Neural crest cell (in vitro differentiated cells): Measurements from ENCODE around the gene GMFB. TPM values are rescaled to one million over a fixed set of nuclear protein-coding genes. Genes with fewer than 3 reads are reported as not detected.
"Not testable (repeated sequence)": the region's sequence is repeated elsewhere in the genome, so short reads cannot be mapped to it uniquely, and the experiment has no call there.

Experiments
- DNase-seq: peaks from one replicate; pipeline ENCODE4 v3.0.0; 2021; ENCODE audit warnings: low read depth, mixed read lengths, low spot score
- H3K27ac Mint-ChIP-seq: one replicate; pipeline ENCODE4 v1.8.0; 2021; ENCODE audit warnings: mild to moderate bottlenecking, mixed read lengths; ENCODE audit not compliant: unreplicated experiment
- H3K27me3 Mint-ChIP-seq: 2 replicates; pipeline ENCODE4 v1.8.0; 2021; ENCODE audit warnings: low read depth, mild to moderate bottlenecking, mixed read lengths
- H3K36me3 Mint-ChIP-seq: 2 replicates; pipeline ENCODE4 v1.8.0; 2021; ENCODE audit warnings: low read depth, mild to moderate bottlenecking, mixed read lengths
- H3K4me1 Mint-ChIP-seq: 2 replicates; pipeline ENCODE4 v1.8.0; 2021; ENCODE audit warnings: mixed read lengths
- H3K4me3 Mint-ChIP-seq: one replicate; pipeline ENCODE4 v1.8.0; 2021; ENCODE audit warnings: mild to moderate bottlenecking, mixed read lengths
- H3K9me3 Mint-ChIP-seq: 2 replicates; pipeline ENCODE4 v1.8.0; 2021; ENCODE audit warnings: mixed read lengths
- total RNA-seq: library from RNA; stranded (reverse); gene quantifications from 2 replicates; pipeline ENCODE4 v1.2.1, GENCODE V29; 2021
- TF ChIP-seq, protein P1 (sequence below): fragments of 200-600 bp; sonication (generic); conservative IDR thresholded peaks from 2 replicates; pipeline ENCODE4 v1.5.0; 2021; ENCODE audit warnings: antibody characterized with exemption, mild to moderate bottlenecking

GMFB gene
- total RNA-seq, 1 donor from 2014 or later = 68.5 TPM

DNA sequence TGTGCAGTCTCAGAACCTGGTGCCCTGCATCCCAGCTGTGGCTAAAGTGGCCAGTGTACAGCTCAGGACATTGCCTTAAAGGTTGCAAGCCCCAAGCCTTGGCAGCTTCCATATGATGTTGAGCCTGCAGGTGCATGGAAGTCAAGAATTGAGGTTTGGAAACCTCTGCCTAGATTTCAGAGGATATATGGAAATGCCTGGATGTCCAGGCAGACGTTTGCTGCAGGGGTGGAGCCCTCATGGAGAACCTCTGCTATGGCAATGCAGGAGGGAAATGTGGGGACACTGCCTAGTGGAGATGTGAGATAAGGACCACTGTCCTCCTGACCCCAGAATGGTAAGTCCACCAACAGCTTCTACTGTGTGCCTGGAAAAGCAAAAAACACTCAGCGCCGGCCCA lies 29.7 kb downstream of the GMFB start:
- no peak overlapping the region for H3K27ac Mint-ChIP-seq
- no peaks in the 10 kb centered on the region for H3K4me1 Mint-ChIP-seq
- peaks cover 6% of the 10 kb centered on the region for H3K9me3 Mint-ChIP-seq
- no peak for DNase-seq
- peaks cover 9% of the 10 kb centered on the region for H3K36me3 Mint-ChIP-seq
- H3K4me3 Mint-ChIP-seq = no peak overlapping the region
- H3K27me3 Mint-ChIP-seq = no peaks in the 10 kb centered on the region
- TF ChIP-seq, protein P1, sequence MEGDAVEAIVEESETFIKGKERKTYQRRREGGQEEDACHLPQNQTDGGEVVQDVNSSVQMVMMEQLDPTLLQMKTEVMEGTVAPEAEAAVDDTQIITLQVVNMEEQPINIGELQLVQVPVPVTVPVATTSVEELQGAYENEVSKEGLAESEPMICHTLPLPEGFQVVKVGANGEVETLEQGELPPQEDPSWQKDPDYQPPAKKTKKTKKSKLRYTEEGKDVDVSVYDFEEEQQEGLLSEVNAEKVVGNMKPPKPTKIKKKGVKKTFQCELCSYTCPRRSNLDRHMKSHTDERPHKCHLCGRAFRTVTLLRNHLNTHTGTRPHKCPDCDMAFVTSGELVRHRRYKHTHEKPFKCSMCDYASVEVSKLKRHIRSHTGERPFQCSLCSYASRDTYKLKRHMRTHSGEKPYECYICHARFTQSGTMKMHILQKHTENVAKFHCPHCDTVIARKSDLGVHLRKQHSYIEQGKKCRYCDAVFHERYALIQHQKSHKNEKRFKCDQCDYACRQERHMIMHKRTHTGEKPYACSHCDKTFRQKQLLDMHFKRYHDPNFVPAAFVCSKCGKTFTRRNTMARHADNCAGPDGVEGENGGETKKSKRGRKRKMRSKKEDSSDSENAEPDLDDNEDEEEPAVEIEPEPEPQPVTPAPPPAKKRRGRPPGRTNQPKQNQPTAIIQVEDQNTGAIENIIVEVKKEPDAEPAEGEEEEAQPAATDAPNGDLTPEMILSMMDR = no peak

GRCh38 chr14:54458536-54458935 lies 30.2 kb downstream of the GMFB start:
- not testable (repeated sequence) for H3K36me3 Mint-ChIP-seq, DNase-seq, H3K4me3 Mint-ChIP-seq, H3K27ac Mint-ChIP-seq, H3K9me3 Mint-ChIP-seq, H3K4me1 Mint-ChIP-seq, H3K27me3 Mint-ChIP-seq

DNA sequence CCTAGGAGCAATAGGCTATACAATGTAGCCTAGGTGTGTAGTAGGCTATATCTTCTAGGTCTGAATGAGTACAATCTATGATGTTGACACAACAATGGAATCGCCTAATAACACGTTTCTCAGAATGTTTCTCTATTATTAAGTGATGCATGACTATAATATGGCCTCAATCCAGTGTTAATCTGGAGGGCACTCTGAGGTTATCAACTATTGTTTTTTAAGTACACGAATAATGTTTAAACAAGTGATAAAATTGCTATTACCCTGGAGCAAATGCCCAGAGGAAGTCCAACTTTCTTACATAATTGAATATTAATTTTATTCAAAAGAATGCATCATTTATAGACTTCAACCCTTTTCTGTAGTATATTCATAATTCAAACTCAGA lies 31.2 kb downstream of the GMFB start:
- Mint-ChIP-seq H3K27ac (no peak overlapping the region), H3K4me3 (no peak overlapping the region), H3K36me3 (peaks cover 9% of the 10 kb centered on the region), H3K27me3 (no peaks in the 10 kb centered on the region), H3K4me1 (no peaks in the 10 kb centered on the region), H3K9me3 (peaks cover 6% of the 10 kb centered on the region)
- DNase-seq = no peak
- TF ChIP-seq, protein P1 = no peak

DNA sequence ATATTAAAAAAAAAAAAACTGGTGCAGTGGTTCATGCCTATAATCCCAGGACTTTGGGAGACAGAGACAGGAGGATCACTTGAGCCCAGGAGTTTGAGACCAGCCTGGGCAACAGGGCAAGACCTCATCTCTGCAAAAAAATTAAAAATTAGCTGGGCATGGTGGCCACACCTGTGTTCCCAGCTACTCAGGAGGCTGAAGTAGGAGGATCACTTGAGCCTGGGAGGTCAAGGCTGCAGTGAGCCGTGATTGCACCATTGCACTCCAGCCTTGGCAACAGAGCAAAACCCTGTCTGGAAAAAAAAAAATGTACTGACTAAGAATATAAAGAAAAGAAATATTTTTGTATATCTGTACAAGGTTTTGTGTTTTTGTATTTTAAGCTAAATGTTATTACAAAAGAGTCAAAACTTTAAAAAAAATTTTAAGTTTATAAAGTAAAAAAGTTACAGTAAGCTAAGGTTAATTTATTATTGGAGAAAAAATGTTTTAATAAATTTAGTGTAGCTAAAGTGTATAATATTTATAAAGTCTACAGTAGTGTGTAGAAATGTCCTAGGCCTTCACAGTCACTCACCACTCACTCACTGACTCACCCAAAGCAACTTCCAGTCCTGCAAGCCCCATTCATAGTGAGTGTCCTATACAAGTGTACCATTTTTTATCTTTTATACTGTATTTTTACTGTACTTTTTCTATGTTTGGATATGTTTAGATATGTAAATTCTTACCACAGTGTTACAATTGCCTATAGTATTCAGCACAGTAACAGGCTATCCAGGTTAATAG lies 31.8 kb downstream of the GMFB start:
- not testable (repeated sequence) for DNase-seq, H3K27me3 Mint-ChIP-seq, H3K4me1 Mint-ChIP-seq, H3K36me3 Mint-ChIP-seq, H3K27ac Mint-ChIP-seq, H3K9me3 Mint-ChIP-seq, H3K4me3 Mint-ChIP-seq

DNA sequence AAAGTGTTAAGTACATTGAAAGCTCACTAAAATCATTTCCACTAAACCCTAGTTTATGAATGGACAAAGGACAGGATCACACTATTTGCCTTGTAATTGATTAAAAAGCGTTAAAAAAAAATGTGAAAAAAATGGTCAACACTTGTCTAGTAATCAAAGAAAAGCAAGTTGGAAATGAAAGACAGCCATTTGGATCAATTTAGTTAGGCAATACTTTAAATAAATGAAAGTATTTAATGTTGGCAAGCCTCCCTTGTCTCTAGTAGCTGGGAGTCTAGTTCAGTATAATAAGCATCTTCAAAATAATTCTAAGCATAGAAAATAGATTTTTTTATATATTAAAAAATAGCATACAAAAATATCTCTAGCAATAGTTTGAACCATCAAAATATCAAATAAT lies 33.4 kb downstream of the GMFB start:
- Mint-ChIP-seq H3K9me3 (peaks cover 6% of the 10 kb centered on the region), H3K4me3 (no peak overlapping the region), H3K27me3 (no peaks in the 10 kb centered on the region), H3K4me1 (no peaks in the 10 kb centered on the region), H3K27ac (no peak overlapping the region), H3K36me3 (peaks cover 9% of the 10 kb centered on the region)
- TF ChIP-seq, protein P1 = no peak
- no peak for DNase-seq

DNA sequence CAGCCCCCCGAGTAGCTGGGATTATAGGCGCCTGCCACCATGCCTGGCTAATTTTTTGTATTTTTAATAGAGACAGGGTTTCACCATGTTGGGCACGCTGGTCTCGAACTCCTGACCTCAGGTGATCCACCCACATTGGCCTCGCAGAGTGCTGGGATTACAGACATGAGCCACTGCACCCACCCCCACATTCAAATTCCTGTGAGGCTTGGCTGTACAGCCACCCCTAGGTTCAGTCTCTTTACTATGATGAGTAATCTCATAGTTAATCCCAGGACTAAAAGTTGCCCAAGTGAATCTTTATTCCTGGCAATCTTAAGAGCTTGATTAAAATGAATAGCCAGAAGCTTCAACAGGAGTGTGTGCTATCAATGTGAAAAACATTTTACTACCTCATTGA lies 34.8 kb downstream of the GMFB start:
- not testable (repeated sequence) for H3K27me3 Mint-ChIP-seq, H3K9me3 Mint-ChIP-seq, H3K36me3 Mint-ChIP-seq, H3K4me1 Mint-ChIP-seq, H3K4me3 Mint-ChIP-seq, DNase-seq, H3K27ac Mint-ChIP-seq

- Mint-ChIP-seq H3K27me3 (no peaks in the 10 kb centered on the region), H3K4me1 (no peaks in the 10 kb centered on the region), H3K4me3 (no peak overlapping the region), H3K27ac (no peak overlapping the region), H3K9me3 (peaks cover under 1% of the 10 kb centered on the region), H3K36me3 (peaks cover under 1% of the 10 kb centered on the region)
- TF ChIP-seq, protein P1 = no peak
- DNase-seq = no peak
Observed at GRCh38 chr14:54453252-54453651, 35.5 kb downstream of the GMFB start.
